ENCODE data around the gene RPS6KB2.
"Not testable (repeated sequence)": the region's sequence is repeated elsewhere in the genome, so short reads cannot be mapped to it uniquely, and the experiment has no call there.

The RPS6KB2 gene

GRCh38 chr11:67396587-67397389 lies 31.5 kb upstream of the RPS6KB2 start:
- in situ Hi-C loops (cut with MboI; ENCODE audit: low sequenced_read_pairs), result no loop called here

GRCh38 chr11:67397536-67397935 lies 30.8 kb upstream of the RPS6KB2 start:
- in situ Hi-C loops (cut with MboI; ENCODE audit: low sequenced_read_pairs), result no loop called here

- in situ Hi-C loops (cut with MboI; ENCODE audit: low sequenced_read_pairs), result no loop called here
Measured at GRCh38 chr11:67397986-67398660, 30.2 kb upstream of the RPS6KB2 start.

GRCh38 chr11:67398661-67399563 lies 29.4 kb upstream of the RPS6KB2 start:
- in situ Hi-C loops (cut with MboI; ENCODE audit: low sequenced_read_pairs), result no loop called here

- in situ Hi-C loops (cut with MboI; ENCODE audit: low sequenced_read_pairs), result no loop called here
Measured at GRCh38 chr11:67400251-67400941, 27.9 kb upstream of the RPS6KB2 start.

- in situ Hi-C loops (cut with MboI; ENCODE audit: low sequenced_read_pairs), result no loop called here
Measured at GRCh38 chr11:67400942-67401494, 27.3 kb upstream of the RPS6KB2 start.

- in situ Hi-C loops (cut with MboI; ENCODE audit: low sequenced_read_pairs), result no loop called here
Measured at GRCh38 chr11:67401495-67402191, 26.7 kb upstream of the RPS6KB2 start, which contains the start of gene PPP1CA. Gene PPP1CA, minus strand, starts transcription at chr11:67401858. Its CDS starts 76 bp downstream, at chr11:67401782.

GRCh38 chr11:67402192-67402839 lies 26.0 kb upstream of the RPS6KB2 start:
- in situ Hi-C loops (cut with MboI; ENCODE audit: low sequenced_read_pairs), result not testable (repeated sequence)

GRCh38 chr11:67403085-67403484 lies 25.2 kb upstream of the RPS6KB2 start:
- in situ Hi-C loops (cut with MboI; ENCODE audit: low sequenced_read_pairs), result not testable (repeated sequence)

- in situ Hi-C loops (cut with MboI; ENCODE audit: low sequenced_read_pairs), result no loop called here
Measured at GRCh38 chr11:67404515-67405195, 23.6 kb upstream of the RPS6KB2 start.

- in situ Hi-C loops (cut with MboI; ENCODE audit: low sequenced_read_pairs), result no loop called here
Measured at GRCh38 chr11:67405196-67405567, 23.1 kb upstream of the RPS6KB2 start.

- in situ Hi-C loops (cut with MboI; ENCODE audit: low sequenced_read_pairs), result no loop called here
Measured at GRCh38 chr11:67405688-67406339, 22.5 kb upstream of the RPS6KB2 start.

- in situ Hi-C loops (cut with MboI; ENCODE audit: low sequenced_read_pairs), result no loop called here
Measured at GRCh38 chr11:67406420-67406968, 21.8 kb upstream of the RPS6KB2 start.

- in situ Hi-C loops (cut with MboI; ENCODE audit: low sequenced_read_pairs), result no loop called here
Measured at GRCh38 chr11:67406969-67407687, 21.2 kb upstream of the RPS6KB2 start.

GRCh38 chr11:67407688-67408163 lies 20.6 kb upstream of the RPS6KB2 start:
- in situ Hi-C loops (cut with MboI; ENCODE audit: low sequenced_read_pairs), result no loop called here

- in situ Hi-C loops (cut with MboI; ENCODE audit: low sequenced_read_pairs), result no loop called here
Measured at GRCh38 chr11:67408437-67409200, 19.7 kb upstream of the RPS6KB2 start.
